Measurements from ENCODE around the gene CAMKV. TPM values are rescaled to one million over a fixed set of nuclear protein-coding genes. Genes with fewer than 3 reads are reported as not detected.

The CAMKV gene
- total RNA-seq, 2 donors from 2014 or later, result 0.75 to 7.1 TPM

DNA sequence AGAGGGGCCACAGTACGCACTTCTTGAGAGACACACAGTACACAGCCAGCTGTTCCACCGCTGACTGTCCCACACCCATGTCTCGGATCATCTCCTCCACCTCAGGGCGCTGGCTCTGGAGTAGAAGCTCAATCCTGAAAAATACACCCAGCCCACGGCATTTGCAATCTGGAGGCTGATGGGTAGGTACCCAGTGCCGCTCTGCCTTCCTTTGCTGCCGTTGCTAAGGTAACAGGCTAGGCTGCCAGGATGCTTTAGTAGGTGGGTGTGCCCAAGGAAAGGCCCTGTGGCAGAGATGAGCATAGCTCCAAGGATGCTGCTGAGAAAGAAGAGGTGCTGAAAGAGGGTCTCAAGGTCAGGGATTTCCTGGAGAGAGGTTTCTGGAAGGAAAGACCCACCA is 27.9 kb downstream of the CAMKV start:
- Histone ChIP-seq H3K36me3 (ENCODE audit: control insufficient read depth, insufficient read depth, low read length) (peaks cover 53% of the 10 kb centered on the region), H3K4me1 (ENCODE audit: control insufficient read depth, insufficient read depth, low read length) (no peaks in the 10 kb centered on the region), H3K4me3 (ENCODE audit: low read length) (no peak overlapping the region), H3K9me3 (ENCODE audit: control insufficient read depth, low read length) (no peaks in the 10 kb centered on the region), H3K9ac (ENCODE audit: extremely low read depth, low read length, poor library complexity, severe bottlenecking) (no peak overlapping the region), H3K27ac (ENCODE audit: low read depth, low read length) (no peak overlapping the region), H3K27me3 (ENCODE audit: control insufficient read depth, insufficient read depth, low read length, poor library complexity, severe bottlenecking) (no peaks in the 10 kb centered on the region)
- Mint-ChIP-seq H3K27ac (no peak overlapping the region), H3K4me3 (no peak overlapping the region), H3K9me3 (no peaks in the 10 kb centered on the region), H3K36me3 (ENCODE audit: low read depth) (peaks cover 38% of the 10 kb centered on the region), H3K27me3 (ENCODE audit: insufficient read depth) (no peaks in the 10 kb centered on the region), H3K4me1 (peaks cover 2% of the 10 kb centered on the region)
- no peak for DNase-seq
- TF ChIP-seq, protein P1, sequence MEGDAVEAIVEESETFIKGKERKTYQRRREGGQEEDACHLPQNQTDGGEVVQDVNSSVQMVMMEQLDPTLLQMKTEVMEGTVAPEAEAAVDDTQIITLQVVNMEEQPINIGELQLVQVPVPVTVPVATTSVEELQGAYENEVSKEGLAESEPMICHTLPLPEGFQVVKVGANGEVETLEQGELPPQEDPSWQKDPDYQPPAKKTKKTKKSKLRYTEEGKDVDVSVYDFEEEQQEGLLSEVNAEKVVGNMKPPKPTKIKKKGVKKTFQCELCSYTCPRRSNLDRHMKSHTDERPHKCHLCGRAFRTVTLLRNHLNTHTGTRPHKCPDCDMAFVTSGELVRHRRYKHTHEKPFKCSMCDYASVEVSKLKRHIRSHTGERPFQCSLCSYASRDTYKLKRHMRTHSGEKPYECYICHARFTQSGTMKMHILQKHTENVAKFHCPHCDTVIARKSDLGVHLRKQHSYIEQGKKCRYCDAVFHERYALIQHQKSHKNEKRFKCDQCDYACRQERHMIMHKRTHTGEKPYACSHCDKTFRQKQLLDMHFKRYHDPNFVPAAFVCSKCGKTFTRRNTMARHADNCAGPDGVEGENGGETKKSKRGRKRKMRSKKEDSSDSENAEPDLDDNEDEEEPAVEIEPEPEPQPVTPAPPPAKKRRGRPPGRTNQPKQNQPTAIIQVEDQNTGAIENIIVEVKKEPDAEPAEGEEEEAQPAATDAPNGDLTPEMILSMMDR (conservative IDR thresholded peaks at IDR 0.05), result no peak
- 95% methylated on average over 7 of the region's 7 CpGs; no CpG with 5 or more reads in 1 of the 2 experiments for WGBS, 2 experiments (ENCODE audit: insufficient coverage in 1 of 2, insufficient read length in 1 of 2)

DNA sequence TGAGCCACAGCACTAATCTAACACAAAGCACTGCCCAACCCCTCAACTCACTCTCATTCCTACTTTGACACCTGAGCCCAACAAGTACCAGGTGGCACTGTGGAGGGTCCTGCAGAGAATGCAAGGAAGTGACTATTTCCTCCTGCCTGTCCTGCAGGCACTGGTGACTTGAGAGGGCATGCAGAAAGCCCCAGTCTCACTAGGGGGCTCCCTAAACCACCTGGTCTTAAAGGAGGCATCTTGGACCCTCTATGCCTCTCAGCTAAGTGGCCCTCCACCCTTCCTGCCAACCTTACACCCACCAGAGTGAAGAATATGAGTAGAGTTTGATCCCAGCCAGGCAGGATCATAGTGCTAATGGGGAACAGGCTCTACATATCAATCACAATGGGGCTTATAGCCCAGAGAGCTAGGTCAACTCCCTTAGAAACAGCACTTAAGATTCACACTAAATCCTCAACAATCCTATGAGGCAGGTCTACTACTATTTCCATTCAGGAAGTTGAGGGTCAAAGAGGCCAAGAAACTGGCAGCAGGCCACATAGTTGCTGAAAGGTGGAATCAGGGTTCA is 28.5 kb downstream of the CAMKV start:
- H3K36me3 ChIP-seq (ENCODE audit: control insufficient read depth, insufficient read depth, low read length), result peaks cover 53% of the 10 kb centered on the region
- no peak overlapping the region for H3K27ac ChIP-seq (ENCODE audit: low read depth, low read length)
- no peak overlapping the region for H3K27ac Mint-ChIP-seq
- no peaks in the 10 kb centered on the region for H3K9me3 ChIP-seq (ENCODE audit: control insufficient read depth, low read length)
- no peak overlapping the region for H3K9ac ChIP-seq (ENCODE audit: extremely low read depth, low read length, poor library complexity, severe bottlenecking)
- H3K27me3 Mint-ChIP-seq (ENCODE audit: insufficient read depth), result no peaks in the 10 kb centered on the region
- no peak overlapping the region for H3K4me3 Mint-ChIP-seq
- H3K4me1 ChIP-seq (ENCODE audit: control insufficient read depth, insufficient read depth, low read length), result no peaks in the 10 kb centered on the region
- H3K27me3 ChIP-seq (ENCODE audit: control insufficient read depth, insufficient read depth, low read length, poor library complexity, severe bottlenecking), result no peaks in the 10 kb centered on the region
- peak; percentile 80 for DNase-seq
- peaks cover 2% of the 10 kb centered on the region for H3K4me1 Mint-ChIP-seq
- peaks cover 36% of the 10 kb centered on the region for H3K36me3 Mint-ChIP-seq (ENCODE audit: low read depth)
- H3K9me3 Mint-ChIP-seq, result no peaks in the 10 kb centered on the region
- no peak overlapping the region for H3K4me3 ChIP-seq (ENCODE audit: low read length)
- TF ChIP-seq, protein P1 (conservative IDR thresholded peaks at IDR 0.05), result peak; percentile 69

DNA sequence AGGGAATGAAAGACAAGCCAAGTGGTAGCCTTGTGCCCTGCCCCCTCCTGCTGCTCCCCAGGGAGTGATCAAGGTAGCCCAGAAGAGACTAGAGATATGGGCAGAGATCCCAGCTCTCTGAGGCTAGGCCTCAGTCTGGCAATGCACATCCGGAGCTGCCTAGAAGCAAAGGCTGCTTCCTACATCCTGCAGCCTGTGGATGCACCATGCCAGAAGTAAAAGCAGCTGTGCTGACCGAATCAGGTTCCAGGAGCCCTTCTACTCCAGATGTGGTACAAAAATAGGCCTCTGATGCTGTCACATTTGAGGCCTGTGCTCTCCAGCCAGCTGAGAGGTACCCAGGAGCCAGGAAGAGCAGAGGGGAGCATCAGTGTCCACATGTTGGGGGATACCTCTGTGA is 29.3 kb downstream of the CAMKV start:
- H3K27ac ChIP-seq (ENCODE audit: low read depth, low read length), result no peak overlapping the region
- no peak overlapping the region for H3K4me3 ChIP-seq (ENCODE audit: low read length)
- H3K36me3 Mint-ChIP-seq (ENCODE audit: low read depth), result peaks cover 31% of the 10 kb centered on the region
- no peaks in the 10 kb centered on the region for H3K27me3 ChIP-seq (ENCODE audit: control insufficient read depth, insufficient read depth, low read length, poor library complexity, severe bottlenecking)
- H3K9me3 ChIP-seq (ENCODE audit: control insufficient read depth, low read length), result no peaks in the 10 kb centered on the region
- no peak overlapping the region for H3K9ac ChIP-seq (ENCODE audit: extremely low read depth, low read length, poor library complexity, severe bottlenecking)
- WGBS, 2 experiments (ENCODE audit: insufficient coverage in 1 of 2, insufficient read length in 1 of 2), result 84 to 94% methylated on average over 2 of the region's 2 CpGs
- H3K4me1 ChIP-seq (ENCODE audit: control insufficient read depth, insufficient read depth, low read length), result no peaks in the 10 kb centered on the region
- H3K27ac Mint-ChIP-seq, result no peak overlapping the region
- H3K36me3 ChIP-seq (ENCODE audit: control insufficient read depth, insufficient read depth, low read length), result peaks cover 48% of the 10 kb centered on the region
- no peaks in the 10 kb centered on the region for H3K9me3 Mint-ChIP-seq
- H3K4me1 Mint-ChIP-seq, result peaks cover 2% of the 10 kb centered on the region
- no peak for DNase-seq
- H3K4me3 Mint-ChIP-seq, result no peak overlapping the region
- no peaks in the 10 kb centered on the region for H3K27me3 Mint-ChIP-seq (ENCODE audit: insufficient read depth)
- TF ChIP-seq, protein P1 (conservative IDR thresholded peaks at IDR 0.05), result no peak

Data from endodermal cell (in vitro differentiated cells).